Heart left ventricle (tissue), 16 donors: ENCODE results near the gene SNRPE. TPM values are rescaled to one million over a fixed set of nuclear protein-coding genes. Genes with fewer than 3 reads are reported as not detected.

Experiments used
- ATAC-seq, 4 donors: fragments of 200-7000 bp; cut with Tn5 transposase; one replicate each; pipeline ENCODE4 v1.9.1; 2020 to 2022; ENCODE audit warnings: moderate library complexity in 4 of 4, mild to moderate bottlenecking in 3 of 4, moderate number of reproducible peaks in 1 of 4
- DNase-seq, 5 donors: peaks; one replicate each; pipeline ENCODE4 v3.0.0-alpha.2; 2020
- H3K27ac ChIP-seq, 12 donors: fragments of 200-600 bp; sonication (generic) in 4 of 12; one replicate each; pipeline versions ENCODE4 v1.5.0 to v1.8.0; 2016 to 2022; ENCODE audit warnings: mild to moderate bottlenecking in 2 of 12
- H3K27me3 ChIP-seq, 9 donors: fragments of 200-600 bp; sonication (generic) in 2 of 9; one replicate each; pipeline versions ENCODE4 v1.5.1 to v1.8.0; 2016 to 2022; ENCODE audit warnings: mild to moderate bottlenecking in 3 of 9
- H3K36me3 ChIP-seq, 9 donors: fragments of 200-600 bp; sonication (generic) in 2 of 9; one replicate each; pipeline versions ENCODE4 v1.5.0 to v1.8.0; 2018 to 2022; ENCODE audit warnings: mild to moderate bottlenecking in 2 of 9
- H3K4me1 ChIP-seq, 12 donors: fragments of 200-600 bp; sonication (generic) in 4 of 12; one replicate each; pipeline versions ENCODE4 v1.5.0 to v1.8.0; 2016 to 2022; ENCODE audit warnings: mild to moderate bottlenecking in 3 of 12
- H3K4me3 ChIP-seq, 12 donors: fragments of 200-600 bp; sonication (generic) in 4 of 12; one replicate each; pipeline versions ENCODE4 v1.5.0 to v1.8.0; 2017 to 2022; ENCODE audit warnings: mild to moderate bottlenecking in 9 of 12, moderate library complexity in 4 of 12
- H3K9me3 ChIP-seq, 12 donors: fragments of 200-600 bp; sonication (generic) in 4 of 12; one replicate each; pipeline versions ENCODE4 v1.5.0 to v1.8.0; 2016 to 2022; ENCODE audit warnings: mild to moderate bottlenecking in 1 of 12
- CTCF ChIP-seq, 12 donors: fragments of 200-600 bp; sonication (generic) in 4 of 12; IDR thresholded peaks; one replicate each; pipeline versions ENCODE4 v1.5.0 to v1.8.0; 2018 to 2022; ENCODE audit warnings: antibody characterized with exemption in 12 of 12, mild to moderate bottlenecking in 5 of 12
- POLR2A ChIP-seq, 2 donors: fragments of 450-650 bp; IDR thresholded peaks; one replicate each; pipeline ENCODE4 v1.6.1; 2017; ENCODE audit warnings: antibody characterized with exemption in 2 of 2, mild to moderate bottlenecking in 2 of 2, moderate library complexity in 2 of 2
- WGBS, 4 donors: extraction: QIAGEN DNeasy Blood & Tissue Kit in 2 of 4; methylation state at CpG; one replicate each; pipeline versions ENCODE4 v1.1.5 to v1.1.7; 2013 to 2018; 5-methylcytosine and 5-hydroxymethylcytosine counted together
- intact Hi-C, 10 donors: fragments of 100-400 bp; cut with DNase I; formaldehyde crosslinking; loops; one replicate each; pipeline versions ENCODE4 v1.11.1 to v1.14.2; 2022
- polyA plus RNA-seq, 2 donors: library from polyadenylated mRNA; stranded (reverse); fragments of 200-250 nt; gene quantifications; one replicate each; pipeline ENCODE4 v1.2.3, GENCODE V29; 2013
- total RNA-seq, 9 donors: library from RNA; depleted of rRNA in 2 of 9; stranded (reverse); fragments of >200 nt in 2 of 9; fragmentation: NEBNext Ultra II Directional in 3 of 9; extraction: Animal tissue kit (Norgen Biotek cat#: 25700) in 3 of 9; gene quantifications; one replicate each; pipeline versions ENCODE4 v1.1.0 to v1.2.4, GENCODE V29; 2016 to 2023
- donor health status: ischemic (EF 13 %, LVEDD 7.1; RV severe dilation, severe dysfunction).
- donor health status: healthy with polysubstance abuse.
- donor health status: DM: no; HTN: yes; CAD: no.
- donor health status: DM: no; HTN: no; CAD: no.
- donor health status: ischemic (EF 25% LVEDD 6.9; RV normal size, moderate dysfunction).
- donor health status: ischemic (EF 25% LVEDD 5.7; RV mildly dilated, moderate dysfunction).
- donor health status: healthy.
- donor health status: DM: yes; HTN: yes; CAD: no.
- donor health status: ischemic (EF 35%, LVEDD 5.7; RV mildly dilated, moderate dysfunction).
- donor health status: nonischemic (EF 11% LVEDD 7.7; RV severe dilation, severe dysfunction).
- donor health status: DM: yes; HTN: yes; CAD: no.
- donor health status: PGD.
- donor health status: ischemic (EF 29% LVEDD 5.4; RV normal size, mild dysfunction).
- donor health status: nonischemic (EF 23%, LVEDD 6.1; RV moderate dilation, normal function).

Gene SNRPE
- total and polyA plus RNA-seq, 11 donors = 17.7 to 124 (median 59.2) TPM

- intact Hi-C loops = loop anchor here (1.0 to 10.0 kb wide), 12 partner anchors 267 to 544 kb away; no protein-coding TSS in a partner anchor
- 42 to 49% (median 49%) methylated on average over 15 of the region's 15 CpGs for WGBS, 4 donors
These were observed 888 bp upstream of the SNRPE start for GRCh38 chr1:203860396-203861025.

GRCh38 chr1:203867802-203868201 is 6.4 kb downstream of the SNRPE start:
- Histone ChIP-seq H3K36me3 (peaks cover 0 to 84% (median 71%) of the 10 kb centered on the region in 9 donors), H3K4me3 (no peak overlapping the region), H3K27ac (no peak overlapping the region), H3K27me3 (no peaks in the 10 kb centered on the region), H3K9me3 (no peaks in the 10 kb centered on the region), H3K4me1 (peaks cover 0 to 21% (median 9%) of the 10 kb centered on the region in 12 donors)
- no peak for ATAC-seq
- intact Hi-C loops = loop anchor here in 2 of 10 donors (10.0 kb wide), 2 partner anchors 497 to 537 kb away; no protein-coding TSS in a partner anchor
- WGBS, 4 donors = 56 to 77% (median 61%) methylated on average over 5 of the region's 5 CpGs
- TF ChIP-seq CTCF (IDR thresholded peaks at IDR 0.05) (no peak), POLR2A (IDR thresholded peaks at IDR 0.05) (no peak)
- no peak for DNase-seq

More at GRCh38 chr1:203860396-203861025, 888 bp upstream of the SNRPE start:
- peaks cover 0 to 39% (median 30%) of the 10 kb centered on the region in 9 donors for H3K36me3 ChIP-seq
- peak overlapping the region in 3 of 12 donors; percentile 8 to 74 (median 38) for H3K27ac ChIP-seq
- H3K27me3 ChIP-seq = no peaks in the 10 kb centered on the region
- ATAC-seq = no peak
- peak overlapping the region in 10 of 12 donors; percentile 73 to 96 (median 82) for H3K4me3 ChIP-seq
- peaks cover 0 to 25% (median 16%) of the 10 kb centered on the region in 12 donors for H3K4me1 ChIP-seq
- peak in 2 of 5 donors; percentile 40 to 59 for DNase-seq
- TF ChIP-seq CTCF (IDR thresholded peaks at IDR 0.05) (no peak), POLR2A (IDR thresholded peaks at IDR 0.05) (no peak)
- H3K9me3 ChIP-seq = no peaks in the 10 kb centered on the region

GRCh38 chr1:203870245-203870644 is 8.8 kb downstream of the SNRPE start:
- 90 to 99% (median 97%) methylated on average over 1 of the region's 1 CpG for WGBS, 4 donors
- intact Hi-C loops = loop anchor here in 7 of 10 donors (2.0 to 10.0 kb wide), 6 partner anchors 202 to 259 kb away; partner anchors contain the start of gene SOX13 (in 5 of the 7)
- Histone ChIP-seq H3K4me3 (no peak overlapping the region), H3K27ac (peak overlapping the region in 1 of 12 donors; percentile 61), H3K9me3 (no peaks in the 10 kb centered on the region), H3K36me3 (peaks cover 0 to 79% (median 56%) of the 10 kb centered on the region in 9 donors), H3K4me1 (peaks cover 0 to 18% (median 9%) of the 10 kb centered on the region in 12 donors), H3K27me3 (no peaks in the 10 kb centered on the region)
- TF ChIP-seq CTCF (IDR thresholded peaks at IDR 0.05) (no peak), POLR2A (IDR thresholded peaks at IDR 0.05) (no peak)
- ATAC-seq (no peak), DNase-seq (no peak)
